ENCODE measurements around the gene ADD1. TPM values are rescaled to one million over a fixed set of nuclear protein-coding genes. Genes with fewer than 3 reads are reported as not detected.

ADD1 gene
- total RNA-seq, 1 experiment from 2014 or later: 181 TPM

DNA sequence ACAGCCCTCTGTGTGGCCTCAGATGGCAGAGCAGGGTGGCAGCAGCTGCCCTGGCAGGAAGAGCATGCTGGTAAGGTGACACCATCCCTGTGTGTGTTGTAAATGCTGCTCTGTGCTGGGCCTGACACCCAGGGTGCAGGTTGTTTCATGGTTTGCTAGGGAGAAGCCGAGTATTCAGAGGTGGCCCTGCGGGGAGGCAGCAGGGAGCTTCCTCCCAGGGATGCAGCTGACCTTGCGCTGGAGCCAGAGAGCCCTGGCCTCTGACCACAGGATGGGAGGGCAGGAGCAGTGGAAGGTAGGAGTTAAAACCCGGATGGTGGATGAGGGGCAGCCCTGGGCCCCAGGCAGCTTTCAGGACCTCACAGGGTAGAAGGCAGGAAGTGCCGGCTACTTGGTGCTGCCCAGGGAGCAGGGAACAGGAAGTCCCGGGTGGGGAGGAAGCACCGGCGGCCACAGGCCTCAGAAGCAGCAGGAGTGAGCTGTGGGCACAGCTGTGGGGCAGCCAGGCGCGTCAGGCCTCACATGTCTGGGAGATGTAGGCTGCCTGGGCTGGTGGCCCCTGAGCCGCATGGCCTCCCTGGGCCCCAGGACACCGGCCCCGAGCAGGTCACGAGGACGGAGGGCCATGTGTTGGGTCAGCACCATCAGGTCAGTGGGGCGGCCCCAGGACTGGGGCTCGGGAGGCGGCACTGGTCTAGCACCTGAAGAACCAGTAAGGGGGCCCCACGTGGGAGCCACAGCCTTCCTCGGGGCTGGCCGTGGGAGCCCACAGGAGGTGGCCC is 31.6 kb upstream of the ADD1 start:
- Histone ChIP-seq H3K9me3 (ENCODE audit: insufficient read depth, low read depth) (no peaks in the 10 kb centered on the region), H3K27me3 (ENCODE audit: insufficient read depth, low read depth) (no peaks in the 10 kb centered on the region), H3K4me2 (no peak overlapping the region), H3K36me3 (ENCODE audit: low read depth) (no peaks in the 10 kb centered on the region), H3K79me2 (ENCODE audit: low read depth) (no peaks in the 10 kb centered on the region), H3K27ac (no peak overlapping the region), H3K9me2 (ENCODE audit: insufficient read depth) (no peaks in the 10 kb centered on the region), H2AFZ (no peak overlapping the region), H3F3A (ENCODE audit: insufficient read depth, low read depth) (no peaks in the 10 kb centered on the region), H3K4me3 (no peak overlapping the region), H4K20me1 (ENCODE audit: insufficient read depth) (peaks cover 3% of the 10 kb centered on the region; the same call in 1 of the 2 replicates), H3K4me1 (replicated peaks; ENCODE audit: insufficient read depth) (0 out of 2 replicates have a peak, but pooled peaks cover 7% of the 10 kb centered on the region)
- intact Hi-C loops (cut with micrococcal nuclease; ENCODE audit: unreplicated experiment): no loop called here
- BruUV-seq (replicated peaks): no TSS peak
- ChIA-PET POLR2A (ENCODE audit: unreplicated experiment) (no interaction called here), CTCF (no interaction called here)
- peak in 1 of 2 experiments; percentile 53 for DNase-seq
- TF ChIP-seq, protein P1, sequence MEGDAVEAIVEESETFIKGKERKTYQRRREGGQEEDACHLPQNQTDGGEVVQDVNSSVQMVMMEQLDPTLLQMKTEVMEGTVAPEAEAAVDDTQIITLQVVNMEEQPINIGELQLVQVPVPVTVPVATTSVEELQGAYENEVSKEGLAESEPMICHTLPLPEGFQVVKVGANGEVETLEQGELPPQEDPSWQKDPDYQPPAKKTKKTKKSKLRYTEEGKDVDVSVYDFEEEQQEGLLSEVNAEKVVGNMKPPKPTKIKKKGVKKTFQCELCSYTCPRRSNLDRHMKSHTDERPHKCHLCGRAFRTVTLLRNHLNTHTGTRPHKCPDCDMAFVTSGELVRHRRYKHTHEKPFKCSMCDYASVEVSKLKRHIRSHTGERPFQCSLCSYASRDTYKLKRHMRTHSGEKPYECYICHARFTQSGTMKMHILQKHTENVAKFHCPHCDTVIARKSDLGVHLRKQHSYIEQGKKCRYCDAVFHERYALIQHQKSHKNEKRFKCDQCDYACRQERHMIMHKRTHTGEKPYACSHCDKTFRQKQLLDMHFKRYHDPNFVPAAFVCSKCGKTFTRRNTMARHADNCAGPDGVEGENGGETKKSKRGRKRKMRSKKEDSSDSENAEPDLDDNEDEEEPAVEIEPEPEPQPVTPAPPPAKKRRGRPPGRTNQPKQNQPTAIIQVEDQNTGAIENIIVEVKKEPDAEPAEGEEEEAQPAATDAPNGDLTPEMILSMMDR (conservative IDR thresholded peaks at IDR 0.05): no peak

DNA sequence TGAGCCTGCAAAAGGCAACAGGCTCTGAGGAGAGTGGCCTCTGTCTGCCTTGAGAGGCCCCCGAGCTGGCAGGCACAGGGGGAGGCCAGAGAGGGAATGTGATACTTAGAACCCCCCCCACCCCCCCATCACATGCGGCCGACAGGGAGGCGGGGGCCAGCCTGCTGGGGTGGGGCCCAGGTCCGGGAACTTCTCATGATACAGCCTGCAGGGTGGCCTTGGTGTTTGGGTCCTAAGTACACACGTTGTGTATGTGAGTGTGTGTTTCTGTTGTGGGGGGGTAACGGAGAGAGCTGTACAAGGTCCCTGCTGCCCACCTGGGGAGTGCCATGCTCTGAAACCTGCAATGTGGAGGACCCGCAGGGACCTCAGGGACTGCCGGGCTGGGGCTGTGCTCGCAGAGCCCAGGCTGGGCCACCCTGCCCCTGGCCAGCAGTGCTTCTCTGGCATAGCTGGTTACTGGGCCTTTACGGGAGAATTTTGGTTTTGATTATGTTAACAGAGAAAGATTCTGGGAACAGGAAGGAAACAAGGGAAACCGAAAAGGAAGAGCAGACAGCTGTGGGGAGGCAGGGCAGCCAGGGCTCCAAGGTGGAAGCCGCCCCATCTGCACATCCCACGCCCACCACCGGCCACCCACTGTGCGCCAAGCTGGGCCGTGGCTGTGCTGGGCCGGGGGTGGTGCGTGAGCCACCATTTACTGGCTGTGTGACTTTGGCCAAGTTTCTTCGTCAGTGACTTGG is 30.9 kb upstream of the ADD1 start:
- H2AFZ ChIP-seq: no peak overlapping the region
- H4K20me1 ChIP-seq (ENCODE audit: insufficient read depth): peaks cover 3% of the 10 kb centered on the region; the same call in 1 of the 2 replicates
- H3K36me3 ChIP-seq (ENCODE audit: low read depth): no peaks in the 10 kb centered on the region
- H3K4me2 ChIP-seq: no peak overlapping the region
- H3K27me3 ChIP-seq (ENCODE audit: insufficient read depth, low read depth): no peaks in the 10 kb centered on the region
- no peak overlapping the region for H3K27ac ChIP-seq
- CTCF ChIA-PET: no interaction called here
- H3F3A ChIP-seq (ENCODE audit: insufficient read depth, low read depth): no peaks in the 10 kb centered on the region
- no peaks in the 10 kb centered on the region for H3K79me2 ChIP-seq (ENCODE audit: low read depth)
- no peaks in the 10 kb centered on the region for H3K9me2 ChIP-seq (ENCODE audit: insufficient read depth)
- TF ChIP-seq, protein P1 (conservative IDR thresholded peaks at IDR 0.05): no peak
- no peak for TF ChIP-seq EZH2 (IDR thresholded peaks at IDR 0.05; ENCODE audit: low read depth)
- POLR2A ChIA-PET (ENCODE audit: unreplicated experiment): interaction anchor here (0.7 kb wide), 1 partner anchor 1148 kb away, joined by 6 read pairs; no protein-coding TSS in a partner anchor
- H3K9me3 ChIP-seq (ENCODE audit: insufficient read depth, low read depth): no peaks in the 10 kb centered on the region
- no peak for DNase-seq
- intact Hi-C loops (cut with micrococcal nuclease; ENCODE audit: unreplicated experiment): no loop called here
- 0 out of 2 replicates have a peak, but pooled peaks cover 7% of the 10 kb centered on the region for H3K4me1 ChIP-seq (replicated peaks; ENCODE audit: insufficient read depth)
- H3K4me3 ChIP-seq: no peak overlapping the region
- BruUV-seq (replicated peaks): TSS peak; percentile 39

DNA sequence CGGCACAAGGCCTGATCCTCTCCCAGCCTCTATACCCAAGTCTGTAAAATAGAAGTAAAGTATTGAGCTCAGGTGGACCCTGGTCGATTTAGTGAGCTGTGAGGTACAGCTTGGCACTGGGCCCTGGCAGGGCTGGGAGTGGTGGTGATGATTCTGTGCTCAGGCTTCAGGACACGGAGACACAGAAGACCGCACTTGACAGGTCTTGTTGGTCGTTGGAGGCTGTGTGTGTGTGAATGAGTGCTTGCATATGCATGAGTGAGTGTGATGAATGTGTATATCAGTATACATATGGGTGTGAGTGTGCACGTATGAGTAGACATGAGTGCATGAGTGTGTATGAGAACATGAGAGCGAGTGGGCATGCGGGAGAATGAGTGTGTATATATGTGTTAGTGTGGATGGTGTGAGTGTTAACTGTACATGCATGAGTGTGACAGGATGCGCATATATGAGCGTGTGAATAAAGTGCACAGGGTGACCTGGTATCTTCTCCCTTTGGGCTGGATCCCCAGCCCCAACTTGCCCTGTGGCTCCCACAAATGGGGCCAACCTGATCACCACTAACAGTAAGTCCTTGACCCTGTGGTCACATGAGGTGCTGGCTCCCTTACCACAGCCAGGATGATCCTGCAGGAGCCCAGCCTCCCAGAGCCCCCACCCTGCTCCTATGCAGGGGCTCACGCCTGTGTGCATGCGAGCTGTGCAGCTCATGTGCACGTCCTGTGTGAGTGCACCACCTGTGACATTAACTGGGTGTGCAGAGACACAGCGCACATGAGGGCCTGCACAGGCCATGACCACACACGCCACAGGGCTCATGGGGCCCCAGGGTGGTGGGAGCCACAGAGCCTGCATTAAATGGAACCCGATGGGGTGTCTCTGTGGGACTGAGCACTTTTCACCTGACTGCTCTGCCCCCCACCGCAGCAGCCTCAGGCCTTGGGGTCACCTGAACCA is 29.9 kb upstream of the ADD1 start:
- no peak for DNase-seq
- H3K79me2 ChIP-seq (ENCODE audit: low read depth): no peaks in the 10 kb centered on the region
- H3K4me2 ChIP-seq: no peak overlapping the region
- H3F3A ChIP-seq (ENCODE audit: insufficient read depth, low read depth): no peaks in the 10 kb centered on the region
- intact Hi-C loops (cut with micrococcal nuclease; ENCODE audit: unreplicated experiment): no loop called here
- ChIA-PET POLR2A (ENCODE audit: unreplicated experiment) (interaction anchor here (0.7 kb wide), 1 partner anchor 1147 kb away, joined by 6 read pairs; no protein-coding TSS in a partner anchor), CTCF (no interaction called here)
- H3K27me3 ChIP-seq (ENCODE audit: insufficient read depth, low read depth): no peaks in the 10 kb centered on the region
- BruUV-seq (replicated peaks): no TSS peak
- no peaks in the 10 kb centered on the region for H3K9me2 ChIP-seq (ENCODE audit: insufficient read depth)
- H3K27ac ChIP-seq: no peak overlapping the region
- no peak overlapping the region for H2AFZ ChIP-seq
- 0 out of 2 replicates have a peak, but pooled peaks cover 7% of the 10 kb centered on the region for H3K4me1 ChIP-seq (replicated peaks; ENCODE audit: insufficient read depth)
- no peaks in the 10 kb centered on the region for H3K36me3 ChIP-seq (ENCODE audit: low read depth)
- TF ChIP-seq, protein P1 (conservative IDR thresholded peaks at IDR 0.05): no peak
- no peak for TF ChIP-seq EZH2 (IDR thresholded peaks at IDR 0.05; ENCODE audit: low read depth)
- peaks cover 3% of the 10 kb centered on the region; the same call in 1 of the 2 replicates for H4K20me1 ChIP-seq (ENCODE audit: insufficient read depth)
- no peaks in the 10 kb centered on the region for H3K9me3 ChIP-seq (ENCODE audit: insufficient read depth, low read depth)
- H3K4me3 ChIP-seq: no peak overlapping the region
